Pancreas (tissue), 10 donors: ENCODE measurements around the gene MTIF3. TPM values are rescaled to one million over a fixed set of nuclear protein-coding genes. Genes with fewer than 3 reads are reported as not detected.
"Not testable (repeated sequence)": the region's sequence is repeated elsewhere in the genome, so short reads cannot be mapped to it uniquely, and the experiment has no call there.

ENCODE experiments used
- ATAC-seq, 4 donors: fragments of 200-7000 bp; cut with Tn5 transposase; one replicate each; pipeline versions ENCODE4 v1.8.0 to v1.9.1; 2020; ENCODE audit warnings: mild to moderate bottlenecking in 4 of 4, moderate library complexity in 4 of 4
- DNase-seq, 6 donors: peaks; one replicate each; pipeline ENCODE4 v3.0.0-alpha.2; 2020
- FAIRE-seq: peaks from 2 replicates; lab custom pipeline; 2012; peaks lifted over from hg19 to GRCh38; lab: Jason Lieb, UNC
- H3K27ac ChIP-seq, 4 donors: fragments of 200-600 bp; sonication (generic); 1 replicate in 3 of 4; 2 replicates in 1 of 4; pipeline versions ENCODE4 v1.5.0 to v1.8.0; 2020
- H3K27me3 ChIP-seq, 4 donors: fragments of 200-600 bp; one replicate each; pipeline ENCODE4 v1.8.0; 2021
- H3K36me3 ChIP-seq, 3 donors: fragments of 200-600 bp; sonication (generic) in 1 of 3; one replicate each; pipeline versions ENCODE4 v1.5.0 to v1.8.0; 2020 to 2021
- H3K4me1 ChIP-seq, 3 donors: fragments of 200-600 bp; one replicate each; pipeline ENCODE4 v1.8.0; 2021
- H3K4me3 ChIP-seq, 4 donors: fragments of 200-600 bp; sonication (generic) in 2 of 4; one replicate each; pipeline versions ENCODE4 v1.5.0 to v1.8.0; 2020 to 2021
- H3K9me3 ChIP-seq, 4 donors: fragments of 200-600 bp; one replicate each; pipeline ENCODE4 v1.8.0; 2021
- CTCF ChIP-seq, 4 donors: fragments of 200-600 bp; sonication (generic) in 3 of 4; IDR thresholded peaks; one replicate each; pipeline versions ENCODE4 v1.5.0 to v1.8.0; 2021; ENCODE audit warnings: antibody characterized with exemption in 4 of 4
- WGBS, 2 donors: extraction: QIAGEN DNeasy Blood & Tissue Kit; methylation state at CpG; one replicate each; pipeline ENCODE4 v1.1.7; 2013; 5-methylcytosine and 5-hydroxymethylcytosine counted together
- intact Hi-C, 3 donors: fragments of 100-400 bp; cut with DNase I; formaldehyde crosslinking; loops; one replicate each; pipeline versions ENCODE4 v1.11.1 to v1.14.2; 2022
- polyA plus RNA-seq, 2 donors: library from polyadenylated mRNA; stranded (reverse); fragments of 200-250 nt; gene quantifications; one replicate each; pipeline ENCODE4 v1.2.3, GENCODE V29; 2013
- total RNA-seq, 6 donors: library from RNA; stranded (reverse); fragmentation: NEBNext Ultra II Directional in 4 of 6; extraction: Animal tissue kit (Norgen Biotek cat#: 25700) in 4 of 6; gene quantifications; one replicate each; pipeline versions ENCODE4 v1.2.1 to v1.2.4, GENCODE V29; 2021 to 2023
- donor health status: healthy with polysubstance abuse.
- donor health status: DM: no; HTN: no; CAD: no; lungs with moderate emphysema.
- donor health status: DM: no; HTN: no; CAD: no.
- donor health status: control.
- donor health status: control.
- donor health status: Bipolar disorder and iron deficiency.
- donor health status: DM: yes; HTN: yes; CAD: no.
- donor health status: DM: no; HTN: no; CAD: no.
- donor health status: DM: no; HTN: no; CAD: no.
- donor health status: DM: yes; HTN: yes; CAD: no.

The MTIF3 gene
- total and polyA plus RNA-seq, 8 donors, result 22.3 to 91.4 (median 30.5) TPM

DNA sequence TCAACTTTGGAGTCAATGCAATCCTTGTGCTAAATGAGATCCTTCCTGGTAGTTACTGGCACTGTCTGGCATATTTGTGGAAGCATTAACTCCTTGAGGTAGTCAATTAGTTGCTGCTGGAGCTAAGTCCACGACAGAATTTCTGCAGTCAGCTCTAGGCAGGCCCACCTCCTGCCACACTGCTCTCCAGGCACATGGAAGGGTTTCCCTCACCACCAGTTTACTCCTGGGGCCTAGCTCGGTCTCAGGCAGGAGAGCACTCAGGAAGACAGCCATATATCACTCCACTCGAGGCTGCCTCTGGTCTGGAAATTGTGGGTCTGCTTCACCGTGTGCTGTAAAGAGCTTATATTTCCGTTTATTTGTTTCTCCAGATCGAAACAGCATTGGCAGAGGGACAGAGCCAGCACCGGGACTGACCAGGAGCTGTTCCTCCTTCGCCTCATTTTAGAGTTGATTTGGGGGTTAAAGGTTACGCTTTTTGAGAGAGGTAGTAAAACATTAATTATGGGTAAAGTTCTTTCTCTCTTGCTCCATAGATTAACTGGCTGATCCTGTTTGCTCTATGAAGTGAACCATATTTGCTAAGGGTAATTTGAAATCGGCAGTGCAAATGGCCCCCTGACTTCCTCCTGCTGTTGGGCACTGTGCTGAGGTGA lies 46.5 kb downstream of the MTIF3 start:
- H3K4me1 ChIP-seq, result peaks cover 31 to 39% (median 33%) of the 10 kb centered on the region in 3 donors
- H3K27ac ChIP-seq, result peak overlapping the region; percentile 54 to 86 (median 84)
- FAIRE-seq (no peak), ATAC-seq (peak; percentile 65 to 80 (median 74)), DNase-seq (peak in 4 of 6 donors; percentile 65 to 77 (median 69))
- H3K36me3 ChIP-seq, result no peaks in the 10 kb centered on the region
- no peak for TF ChIP-seq CTCF (IDR thresholded peaks at IDR 0.05)
- no peaks in the 10 kb centered on the region for H3K9me3 ChIP-seq
- H3K4me3 ChIP-seq, result no peak overlapping the region
- 9 to 10% methylated on average over 10 of the region's 10 CpGs for WGBS, 2 donors
- intact Hi-C loops, result no loop called here
- no peaks in the 10 kb centered on the region for H3K27me3 ChIP-seq

DNA sequence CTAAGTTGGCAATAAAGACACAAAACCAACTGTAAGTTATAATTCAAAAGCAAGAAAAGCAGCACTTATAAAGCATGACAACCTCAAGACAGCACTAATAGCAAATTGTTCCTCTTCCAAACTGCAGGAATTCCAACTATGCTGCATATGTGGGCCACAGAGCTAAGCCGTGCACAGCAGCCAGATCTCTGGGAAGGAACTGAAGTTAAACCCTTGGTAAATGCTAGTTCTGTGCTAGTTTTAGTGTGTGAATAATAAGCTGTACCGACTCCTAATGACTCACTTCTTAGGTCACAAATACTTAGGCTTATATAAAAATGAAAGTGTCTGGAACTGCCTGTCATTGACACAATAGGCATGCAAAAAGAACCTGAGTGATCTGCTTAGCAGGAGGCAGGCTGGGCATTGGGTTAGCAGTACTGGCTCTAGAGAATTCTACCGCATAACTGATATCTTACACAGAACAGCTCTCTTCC lies 47.1 kb downstream of the MTIF3 start:
- FAIRE-seq (no peak), ATAC-seq (peak; percentile 23 to 51 (median 42)), DNase-seq (peak in 1 of 6 donors; percentile 23)
- no peak for TF ChIP-seq CTCF (IDR thresholded peaks at IDR 0.05)
- no peaks in the 10 kb centered on the region for H3K27me3 ChIP-seq
- H3K36me3 ChIP-seq, result no peaks in the 10 kb centered on the region
- H3K27ac ChIP-seq, result peak overlapping the region; percentile 54 to 86 (median 84)
- H3K4me1 ChIP-seq, result peaks cover 31 to 39% (median 33%) of the 10 kb centered on the region in 3 donors
- no peaks in the 10 kb centered on the region for H3K9me3 ChIP-seq
- H3K4me3 ChIP-seq, result no peak overlapping the region
- 9 to 13% methylated on average over 3 of the region's 3 CpGs for WGBS, 2 donors
- intact Hi-C loops, result no loop called here

DNA sequence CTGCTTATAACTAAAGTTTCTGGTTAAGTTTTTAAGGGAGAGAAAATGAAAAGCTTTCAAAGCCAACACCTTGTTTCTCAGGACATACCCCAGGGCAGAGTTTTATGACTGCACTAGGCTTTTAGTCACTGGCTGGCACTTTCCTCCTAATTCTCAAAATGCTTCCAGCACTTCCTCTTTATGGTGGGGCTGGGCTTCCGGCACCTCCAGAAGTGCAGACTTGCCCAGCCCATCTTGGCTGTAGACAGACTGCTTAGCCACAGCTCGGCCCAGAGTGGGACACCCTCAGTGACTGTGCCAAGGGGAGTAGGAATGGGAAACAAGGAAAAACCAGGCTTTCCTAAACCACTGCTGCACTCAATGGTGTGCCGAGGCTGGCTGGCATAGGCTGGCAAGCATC lies 49.2 kb downstream of the MTIF3 start:
- no peak for FAIRE-seq
- no peak overlapping the region for H3K27ac ChIP-seq
- no peak for DNase-seq
- ATAC-seq, result no peak
- intact Hi-C loops, result no loop called here
- no peak for TF ChIP-seq CTCF (IDR thresholded peaks at IDR 0.05)
- no peaks in the 10 kb centered on the region for H3K9me3 ChIP-seq
- no peaks in the 10 kb centered on the region for H3K27me3 ChIP-seq
- H3K4me3 ChIP-seq, result no peak overlapping the region
- peaks cover 31 to 37% (median 33%) of the 10 kb centered on the region in 3 donors for H3K4me1 ChIP-seq
- WGBS, 2 donors, result 70 to 76% methylated on average over 3 of the region's 3 CpGs
- H3K36me3 ChIP-seq, result no peaks in the 10 kb centered on the region

- peaks cover 28 to 29% (median 29%) of the 10 kb centered on the region in 3 donors for H3K4me1 ChIP-seq
- H3K9me3 ChIP-seq, DNase-seq, ATAC-seq, intact Hi-C loops, H3K36me3 ChIP-seq, H3K27me3 ChIP-seq, FAIRE-seq, H3K4me3 ChIP-seq, H3K27ac ChIP-seq: not testable (repeated sequence)
- 75 to 88% methylated on average over 6 of the region's 6 CpGs for WGBS, 2 donors
These were observed 50.0 kb downstream of the MTIF3 start for GRCh38 chr13:27400405-27400804.

- 82 to 83% methylated on average over 4 of the region's 4 CpGs for whole genome bisulfite sequencing, 2 donors
- Histone ChIP-seq H3K27me3 (no peaks in the 10 kb centered on the region), H3K4me3 (no peak overlapping the region), H3K27ac (no peak overlapping the region), H3K36me3 (no peaks in the 10 kb centered on the region), H3K4me1 (peaks cover 8 to 10% (median 10%) of the 10 kb centered on the region in 3 donors), H3K9me3 (no peaks in the 10 kb centered on the region)
- TF ChIP-seq CTCF (IDR thresholded peaks at IDR 0.05), result no peak
- ATAC-seq (no peak), DNase-seq (no peak), FAIRE-seq (no peak)
- intact Hi-C loops, result no loop called here
These were observed 52.0 kb downstream of the MTIF3 start for GRCh38 chr13:27398360-27398759.
